Adrenal gland (tissue), 12 donors: ENCODE measurements around the gene MYO18A. TPM values are rescaled to one million over a fixed set of nuclear protein-coding genes. Genes with fewer than 3 reads are reported as not detected.

Experiments
- DNase-seq, 7 donors: peaks; one replicate each; pipeline ENCODE4 v3.0.0-alpha.2; 2019 to 2020
- H3K27ac ChIP-seq, 5 donors: fragments of 200-600 bp; sonication (generic) in 4 of 5; 1 replicate in 3 of 5; 2 replicates in 2 of 5; pipeline versions ENCODE4 v1.5.1 to v1.8.0; 2016 to 2020; ENCODE audit warnings: mild to moderate bottlenecking in 1 of 5
- H3K27me3 ChIP-seq: fragments of 200-600 bp; 2 replicates; pipeline ENCODE4 v1.8.0; 2021
- H3K36me3 ChIP-seq, 2 donors: fragments of 200-600 bp; replicated peaks in 1 of 2; 1 replicate in 1 of 2; 2 replicates in 1 of 2; pipeline versions ENCODE4 v1.5.1 to v1.8.0; 2018 to 2022
- H3K4me1 ChIP-seq, 2 donors: fragments of 200-600 bp; replicated peaks in 1 of 2; 1 replicate in 1 of 2; 2 replicates in 1 of 2; pipeline versions ENCODE4 v1.5.1 to v1.8.0; 2018 to 2021
- H3K4me3 ChIP-seq, 4 donors: fragments of 200-600 bp; sonication (generic) in 3 of 4; one replicate each; pipeline ENCODE4 v1.5.1; 2016 to 2018
- H3K9me3 ChIP-seq, 3 donors: fragments of 200-600 bp; sonication (generic) in 1 of 3; replicated peaks in 1 of 3; 1 replicate in 2 of 3; 2 replicates in 1 of 3; pipeline versions ENCODE4 v1.5.1 to v1.8.0; 2016 to 2021
- POLR2A ChIP-seq, 2 donors: fragments of 450-650 bp; IDR thresholded peaks; one replicate each; pipeline ENCODE4 v1.6.1; 2017; ENCODE audit warnings: antibody characterized with exemption in 2 of 2, mild to moderate bottlenecking in 2 of 2, moderate library complexity in 1 of 2
- WGBS, 4 donors: extraction: QIAGEN DNeasy Blood & Tissue Kit in 2 of 4; methylation state at CpG; one replicate each; pipeline versions ENCODE4 v1.1.5 to v1.1.7; 2013 to 2017; 5-methylcytosine and 5-hydroxymethylcytosine counted together
- intact Hi-C, 2 donors: fragments of 100-400 bp; cut with DNase I; formaldehyde crosslinking; loops; one replicate each; pipeline versions ENCODE4 v1.14.1 to v1.15.0; 2022 to 2023
- polyA plus RNA-seq, 3 donors: library from polyadenylated mRNA; stranded (reverse); fragments of 200-250 nt in 2 of 3; fragments of 350-450 nt in 1 of 3; fragmentation: Illumina TruSeq in 1 of 3; extraction: RNeasy Lipid Tissue Mini Kit (QIAGEN cat#74804) in 1 of 3; gene quantifications; one replicate each; pipeline ENCODE4 v1.2.3, GENCODE V29; 2013 to 2014
- total RNA-seq, 9 donors: library from RNA; depleted of rRNA in 4 of 9; stranded (reverse); fragments of >200 nt in 4 of 9; fragments of 120-200 nt in 1 of 9; fragmentation: NEBNext Ultra II Directional in 1 of 9; extraction: Animal tissue kit (Norgen Biotek cat#: 25700) in 1 of 9; gene quantifications; one replicate each; pipeline versions ENCODE4 v1.1.0 to v1.2.4, GENCODE V29; 2013 to 2023
- TF ChIP-seq, protein P1 (sequence below), 6 experiments: fragments of 450-650 bp in 4 of 6; fragments of 200-600 bp in 2 of 6; sonication (generic) in 1 of 6; IDR thresholded peaks; 1 replicate in 5 of 6; 2 replicates in 1 of 6; pipeline versions ENCODE4 v1.5.1 to v1.8.0; 2016 to 2021; ENCODE audit warnings: antibody characterized with exemption in 6 of 6, mild to moderate bottlenecking in 2 of 6, moderate library complexity in 1 of 6
- donor health status: healthy with polysubstance abuse.
- donor health status: Bipolar disorder and iron deficiency.
- donor health status: DM: yes; HTN: yes; CAD: no.
- donor health status: DM: no; HTN: no; CAD: no.
- donor health status: DM: no; HTN: no; CAD: no.
- donor health status: DM: yes; HTN: yes; CAD: no.

The MYO18A gene
- total and polyA plus RNA-seq, 12 donors: 19.6 to 95.6 (median 40.7) TPM

- H3K4me3 ChIP-seq: peak overlapping the region in 1 of 4 donors; percentile 42
- H3K9me3 ChIP-seq: no peaks in the 10 kb centered on the region
- TF ChIP-seq, protein P1, sequence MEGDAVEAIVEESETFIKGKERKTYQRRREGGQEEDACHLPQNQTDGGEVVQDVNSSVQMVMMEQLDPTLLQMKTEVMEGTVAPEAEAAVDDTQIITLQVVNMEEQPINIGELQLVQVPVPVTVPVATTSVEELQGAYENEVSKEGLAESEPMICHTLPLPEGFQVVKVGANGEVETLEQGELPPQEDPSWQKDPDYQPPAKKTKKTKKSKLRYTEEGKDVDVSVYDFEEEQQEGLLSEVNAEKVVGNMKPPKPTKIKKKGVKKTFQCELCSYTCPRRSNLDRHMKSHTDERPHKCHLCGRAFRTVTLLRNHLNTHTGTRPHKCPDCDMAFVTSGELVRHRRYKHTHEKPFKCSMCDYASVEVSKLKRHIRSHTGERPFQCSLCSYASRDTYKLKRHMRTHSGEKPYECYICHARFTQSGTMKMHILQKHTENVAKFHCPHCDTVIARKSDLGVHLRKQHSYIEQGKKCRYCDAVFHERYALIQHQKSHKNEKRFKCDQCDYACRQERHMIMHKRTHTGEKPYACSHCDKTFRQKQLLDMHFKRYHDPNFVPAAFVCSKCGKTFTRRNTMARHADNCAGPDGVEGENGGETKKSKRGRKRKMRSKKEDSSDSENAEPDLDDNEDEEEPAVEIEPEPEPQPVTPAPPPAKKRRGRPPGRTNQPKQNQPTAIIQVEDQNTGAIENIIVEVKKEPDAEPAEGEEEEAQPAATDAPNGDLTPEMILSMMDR (IDR thresholded peaks at IDR 0.05): no peak
- no peak for TF ChIP-seq POLR2A (IDR thresholded peaks at IDR 0.05)
- intact Hi-C loops: no loop called here
- peaks cover 21 to 48% of the 10 kb centered on the region in 2 donors for H3K4me1 ChIP-seq
- WGBS, 4 donors: 59 to 77% (median 74%) methylated on average over 12 to 13 of the region's 13 CpGs
- H3K27me3 ChIP-seq: no peaks in the 10 kb centered on the region
- H3K27ac ChIP-seq: peak overlapping the region in 2 of 5 donors; percentile 74 to 85
- no peak for DNase-seq
- no peaks in the 10 kb centered on the region for H3K36me3 ChIP-seq
These were observed 41.8 kb downstream of the MYO18A start for GRCh38 chr17:29138184-29138955.

- intact Hi-C loops: no loop called here
- peaks cover 11 to 48% of the 10 kb centered on the region in 2 donors for H3K4me1 ChIP-seq
- no peak overlapping the region for H3K27ac ChIP-seq
- H3K36me3 ChIP-seq: no peaks in the 10 kb centered on the region
- DNase-seq: no peak
- no peaks in the 10 kb centered on the region for H3K9me3 ChIP-seq
- WGBS, 4 donors: 81 to 84% (median 84%) methylated on average over 8 of the region's 8 CpGs
- no peak overlapping the region for H3K4me3 ChIP-seq
- no peaks in the 10 kb centered on the region for H3K27me3 ChIP-seq
- TF ChIP-seq POLR2A (IDR thresholded peaks at IDR 0.05): no peak
- TF ChIP-seq, protein P1 (IDR thresholded peaks at IDR 0.05): no peak
These were observed 43.0 kb downstream of the MYO18A start for GRCh38 chr17:29136998-29137730.

DNA sequence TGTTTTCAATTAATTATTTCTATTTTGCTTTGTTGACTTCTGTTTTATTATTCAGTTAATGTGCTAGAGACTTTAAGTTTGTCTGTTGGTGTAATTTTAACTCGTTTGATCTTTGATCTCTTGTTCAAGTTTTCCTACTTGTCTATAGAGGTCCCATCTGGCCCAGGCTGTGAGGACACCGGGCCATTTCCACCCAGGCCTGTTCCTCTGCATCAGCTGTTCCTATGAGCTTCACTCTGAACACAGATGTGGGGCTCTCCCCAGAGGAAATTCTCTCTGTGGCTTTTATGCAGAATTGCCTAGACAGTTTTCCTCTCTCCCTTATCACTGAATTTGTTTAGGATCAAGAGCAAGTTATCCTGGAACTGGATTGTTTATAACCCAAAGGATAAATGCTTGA lies 44.7 kb downstream of the MYO18A start:
- Histone ChIP-seq H3K4me3 (no peak overlapping the region), H3K27me3 (no peaks in the 10 kb centered on the region), H3K27ac (no peak overlapping the region), H3K36me3 (no peaks in the 10 kb centered on the region), H3K4me1 (peaks cover 10 to 35% of the 10 kb centered on the region in 2 donors), H3K9me3 (no peaks in the 10 kb centered on the region)
- DNase-seq: no peak
- intact Hi-C loops: no loop called here
- WGBS, 4 donors: 68 to 72% (median 71%) methylated on average over 2 of the region's 2 CpGs
- TF ChIP-seq POLR2A (IDR thresholded peaks at IDR 0.05): no peak
- TF ChIP-seq, protein P1 (IDR thresholded peaks at IDR 0.05): no peak

GRCh38 chr17:29133121-29133713 lies 47.0 kb downstream of the MYO18A start:
- intact Hi-C loops: no loop called here
- 66 to 80% (median 70%) methylated on average over 2 to 4 of the region's 4 CpGs for WGBS, 4 donors
- no peaks in the 10 kb centered on the region for H3K9me3 ChIP-seq
- TF ChIP-seq POLR2A (IDR thresholded peaks at IDR 0.05): peak in 1 of 2 donors; percentile 33
- TF ChIP-seq, protein P1 (IDR thresholded peaks at IDR 0.05): no peak
- H3K4me1 ChIP-seq: peaks cover 0 to 13% of the 10 kb centered on the region in 2 donors
- no peaks in the 10 kb centered on the region for H3K27me3 ChIP-seq
- peak overlapping the region in 2 of 5 donors; percentile 28 to 76 for H3K27ac ChIP-seq
- DNase-seq: peak; percentile 77 to 90 (median 84)
- no peak overlapping the region for H3K4me3 ChIP-seq
- H3K36me3 ChIP-seq: no peaks in the 10 kb centered on the region
